GM18861 (cell line): Measurements from ENCODE around the gene PNMA8C.
"Not testable (repeated sequence)": the region's sequence is repeated elsewhere in the genome, so short reads cannot be mapped to it uniquely, and the experiment has no call there.

ENCODE experiments used
- ATAC-seq: cut with Tn5 transposase; IDR thresholded peaks from one replicate; pipeline ENCODE4 v1.9.1; 2021; ENCODE audit not compliant: unreplicated experiment

PNMA8C gene

DNA sequence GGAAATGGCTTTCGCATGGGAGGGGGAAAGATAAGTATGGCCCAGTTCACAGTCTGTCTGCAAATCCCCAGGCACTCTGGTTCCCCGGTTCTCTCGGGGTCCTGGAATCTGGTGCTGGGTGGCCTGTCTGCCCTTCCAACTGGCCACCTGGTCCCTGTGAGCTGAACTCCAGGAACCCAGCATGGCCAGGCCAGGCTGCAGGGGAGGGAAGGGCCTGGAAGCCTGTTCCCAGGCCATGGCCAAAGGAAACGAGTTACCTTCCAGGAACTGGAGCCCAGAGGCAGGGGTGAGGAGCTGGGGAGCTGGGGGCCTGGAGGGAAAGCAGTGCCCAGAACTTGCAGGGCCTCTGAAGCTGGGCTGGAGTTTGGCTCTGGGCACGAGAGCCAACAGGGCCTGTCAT, 19.1 kb upstream of the PNMA8C start:
- no peak for ATAC-seq

DNA sequence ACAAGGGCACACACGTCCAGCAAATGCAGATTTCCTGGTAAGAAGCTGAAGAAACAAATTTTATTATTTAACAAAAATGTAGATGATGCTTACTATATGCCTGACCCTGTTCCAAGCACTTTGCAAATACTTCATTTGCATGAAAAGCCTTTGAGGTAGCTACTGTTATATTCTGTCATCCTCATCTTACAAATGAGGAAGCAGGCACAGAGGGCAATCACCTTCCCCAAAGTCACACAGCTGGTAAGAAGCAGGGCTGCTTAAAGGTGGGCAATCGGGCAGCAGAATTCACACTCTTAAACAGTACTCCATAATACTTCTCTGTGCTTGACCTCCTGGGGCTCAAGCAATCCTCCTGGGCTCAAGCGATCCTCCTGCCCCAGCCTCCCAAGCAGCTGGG, 18.3 kb upstream of the PNMA8C start:
- ATAC-seq, result no peak

DNA sequence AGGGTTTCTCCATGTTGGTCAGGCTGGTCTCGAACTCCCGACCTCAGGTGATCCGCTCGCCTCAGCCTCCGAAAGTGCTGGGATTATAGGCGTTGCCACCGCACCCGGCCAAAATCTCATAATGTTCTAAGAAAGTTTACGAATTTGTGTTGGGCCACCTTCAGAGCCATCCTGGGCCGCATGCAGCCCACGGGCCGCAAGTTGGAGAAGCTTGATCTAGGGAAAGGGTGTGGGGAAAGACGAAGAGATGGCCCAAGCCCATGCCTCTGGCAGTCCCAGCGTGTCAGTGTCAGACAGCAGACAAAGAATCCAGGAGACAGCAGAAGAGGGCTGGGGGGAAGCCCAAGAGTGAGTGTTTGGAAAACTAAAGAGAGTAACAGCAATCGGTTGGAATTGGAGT, 17.3 kb upstream of the PNMA8C start:
- ATAC-seq, result no peak

DNA sequence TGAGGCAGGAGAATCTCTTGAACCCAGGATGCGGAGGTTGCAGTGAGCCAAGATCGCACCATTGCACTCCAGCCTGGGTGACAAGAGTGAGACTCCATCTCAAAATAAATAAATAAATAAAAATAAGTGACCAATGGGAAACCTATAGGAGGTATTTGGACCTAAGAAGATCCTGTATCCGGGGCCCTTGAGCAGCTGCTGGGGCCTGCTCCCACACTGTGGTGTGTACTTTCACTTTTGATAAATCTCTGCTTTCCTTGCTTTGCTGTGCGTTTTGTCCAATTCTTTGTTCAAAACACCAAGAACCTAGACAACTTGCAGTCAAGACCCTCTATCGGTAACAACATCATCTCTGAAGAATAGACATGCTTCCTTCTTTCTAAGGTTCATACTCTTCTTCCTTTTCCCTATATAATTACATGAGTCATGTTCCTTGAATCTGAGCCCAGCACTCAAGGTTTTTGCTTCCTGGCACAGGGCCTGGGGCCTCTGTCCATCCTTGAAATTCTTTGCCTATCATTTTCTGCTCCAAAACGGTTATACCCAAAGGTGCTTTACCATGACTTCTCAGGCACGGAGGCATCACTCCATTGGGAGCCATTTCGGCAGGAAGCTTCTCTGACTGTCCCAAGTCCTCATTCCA, 14.2 kb upstream of the PNMA8C start:
- ATAC-seq, result no peak

DNA sequence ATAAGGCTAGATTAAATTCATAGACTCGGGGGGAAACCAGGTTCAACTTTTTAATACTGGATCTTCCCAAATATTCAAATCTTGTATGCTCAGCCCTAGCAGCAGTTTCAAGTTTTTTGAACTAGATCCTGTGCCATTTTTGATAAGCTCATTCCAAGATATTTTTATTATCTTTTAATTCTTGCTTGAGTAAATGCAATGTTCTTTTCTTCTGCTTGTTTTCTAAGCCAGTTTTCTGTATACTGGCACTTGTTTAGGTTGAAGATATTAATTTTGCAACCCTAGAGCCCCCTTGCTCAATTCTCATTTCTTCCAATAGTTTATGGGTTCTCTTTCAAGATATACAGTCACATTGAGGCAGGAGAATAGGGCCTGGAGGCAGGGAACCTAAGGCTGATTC, 13.1 kb upstream of the PNMA8C start:
- ATAC-seq, result no peak

DNA sequence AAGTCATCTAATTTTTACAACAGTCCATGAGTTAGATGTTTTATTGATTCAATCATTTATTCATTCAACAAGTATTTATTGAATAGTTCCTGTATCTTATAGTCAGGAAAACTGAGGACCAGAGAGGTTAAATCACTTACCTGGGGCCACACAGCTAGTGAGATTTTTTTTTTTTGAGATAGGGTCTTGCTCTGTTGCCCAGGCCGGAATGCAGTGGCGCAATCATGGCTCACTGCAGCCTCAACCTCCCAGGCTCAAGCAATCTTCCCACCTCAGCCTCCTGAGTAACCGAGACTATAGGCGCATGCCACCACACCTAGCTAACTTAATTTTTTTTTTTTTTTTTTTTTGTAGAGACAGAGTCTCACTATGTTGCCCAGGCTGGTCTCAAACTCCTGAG, 7.0 kb upstream of the PNMA8C start:
- not testable (repeated sequence) for ATAC-seq

DNA sequence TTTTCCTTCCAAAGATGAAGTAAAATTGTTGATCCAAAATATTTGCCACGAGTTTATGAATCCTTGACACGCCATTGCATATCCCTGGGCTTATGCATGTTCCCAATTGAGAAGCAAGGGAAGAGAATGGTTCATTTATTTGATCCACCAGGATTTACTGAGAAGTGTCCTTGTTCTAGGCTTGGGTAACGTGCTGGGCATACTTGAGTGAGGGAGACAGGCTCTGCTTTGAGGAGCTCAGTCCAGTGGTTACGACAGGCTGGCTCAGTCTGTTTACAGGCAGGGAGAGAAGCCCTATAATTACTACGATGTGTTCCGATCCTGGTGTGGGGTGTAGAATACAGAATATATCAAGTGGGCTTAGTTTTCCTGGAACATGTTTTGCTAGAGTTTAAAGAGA, 6.3 kb upstream of the PNMA8C start:
- ATAC-seq, result no peak

DNA sequence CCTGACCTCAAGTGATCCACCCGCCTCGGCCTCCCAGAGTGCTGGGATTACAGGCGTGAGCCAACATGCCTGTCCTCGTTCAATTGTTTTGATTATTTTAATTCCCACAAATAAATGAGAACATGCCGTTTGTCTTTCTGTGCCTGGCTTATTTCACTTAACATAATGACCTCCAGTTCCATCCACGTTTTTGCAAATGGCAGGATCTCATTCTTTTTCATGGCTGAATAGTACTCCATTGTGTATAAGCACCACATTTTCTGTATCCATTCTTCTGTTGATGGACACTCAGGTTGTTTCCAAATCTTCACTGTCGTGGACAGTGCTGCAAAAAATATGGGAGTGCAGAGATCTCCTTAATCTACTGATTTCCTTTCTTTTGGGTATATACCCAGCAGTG, 4.7 kb upstream of the PNMA8C start:
- not testable (repeated sequence) for ATAC-seq

DNA sequence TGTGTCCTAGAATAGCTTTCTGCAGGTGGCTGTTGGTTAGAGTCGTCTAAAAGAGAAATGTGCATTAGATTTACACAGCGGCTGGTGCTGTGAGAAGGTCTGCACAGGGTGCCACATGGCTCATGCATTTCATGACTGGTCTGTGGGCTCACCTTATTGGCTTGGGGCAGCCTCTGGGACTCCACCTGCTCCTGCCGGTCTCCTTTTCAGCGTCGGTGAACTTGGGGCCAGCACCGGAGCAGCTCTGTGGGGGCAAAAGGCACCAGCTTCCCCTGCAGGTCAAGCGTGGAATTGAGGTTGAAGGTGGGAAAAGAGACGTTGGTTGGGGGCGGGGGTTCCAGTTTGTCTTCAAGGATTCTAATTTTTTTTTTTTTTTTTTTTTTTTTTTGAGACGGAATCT, 3.1 kb upstream of the PNMA8C start:
- no peak for ATAC-seq

DNA sequence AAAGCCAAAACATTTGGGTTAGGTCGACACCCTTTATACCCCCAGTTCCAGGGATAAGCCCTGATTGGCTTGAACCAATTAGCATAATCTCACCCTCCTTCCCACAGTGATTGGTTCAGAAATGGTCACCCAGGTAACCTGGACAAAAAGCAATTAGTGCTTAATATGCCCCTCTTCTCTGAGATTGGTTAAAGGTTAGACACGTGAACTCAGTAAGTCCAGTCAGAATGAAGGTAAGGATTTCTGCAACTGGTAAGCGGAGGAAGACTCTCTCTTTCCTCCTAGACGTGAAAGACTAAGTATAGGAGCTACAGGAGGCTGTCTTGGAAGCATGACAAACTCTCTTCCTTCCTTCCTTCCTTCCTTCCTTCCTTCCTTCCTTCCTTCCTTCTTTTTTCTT, 1.3 kb upstream of the PNMA8C start:
- no peak for ATAC-seq

DNA sequence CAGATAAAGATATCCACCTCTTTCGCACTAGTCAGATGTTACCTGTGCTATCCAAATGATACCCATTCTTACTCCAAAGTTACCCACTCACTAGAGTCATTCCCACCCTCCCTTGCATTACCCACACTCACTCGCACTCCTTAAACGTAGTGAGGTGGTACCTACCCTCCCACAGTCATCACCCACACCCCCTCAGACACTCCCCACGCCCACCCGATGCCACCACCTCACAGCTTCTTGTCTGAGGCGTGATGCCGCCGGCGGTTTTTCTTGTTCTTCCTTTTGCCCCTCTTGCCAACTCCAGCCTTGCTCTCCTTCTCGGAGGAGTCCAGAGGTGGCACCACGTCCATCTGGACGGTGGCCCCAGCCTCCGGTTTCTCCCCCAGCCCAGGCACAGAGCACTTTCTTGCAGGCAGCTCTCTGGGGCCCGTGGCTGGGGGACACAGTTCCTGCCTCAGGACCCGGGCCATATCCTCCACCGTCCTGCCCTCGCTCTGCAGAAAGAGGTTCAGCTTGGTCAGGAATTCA, 1.2 kb downstream of the PNMA8C start:
- no peak for ATAC-seq

DNA sequence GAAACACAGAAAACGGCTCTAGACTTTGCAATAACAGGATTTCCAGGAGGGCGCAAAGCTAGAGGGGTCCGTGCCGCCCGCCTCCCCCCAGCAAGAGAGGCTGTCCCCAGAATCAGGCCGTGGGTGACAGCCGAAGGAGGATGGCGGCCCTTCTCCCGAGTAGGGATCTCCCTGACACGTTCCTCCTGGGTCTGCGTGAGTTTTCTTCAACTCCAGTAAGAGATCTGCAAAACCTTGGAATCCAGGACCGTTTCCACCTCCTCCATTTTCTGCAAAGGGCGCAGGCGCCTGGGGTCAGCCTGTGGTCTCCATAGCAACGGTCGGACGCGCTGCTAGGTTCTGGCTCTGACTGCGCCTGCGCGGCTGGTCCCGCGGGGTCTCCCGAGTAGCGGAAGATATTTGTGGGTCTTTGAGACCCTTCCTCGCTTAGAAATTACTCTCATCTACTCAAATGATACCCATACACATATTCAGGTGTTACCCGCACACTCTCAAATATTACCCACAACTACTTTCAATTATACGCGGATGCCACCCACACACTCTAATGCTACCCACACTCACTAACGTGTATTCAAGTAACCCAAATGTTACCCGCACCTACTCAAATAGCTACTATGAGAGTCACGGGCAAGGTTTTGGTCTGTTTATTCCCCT, 2.1 kb downstream of the PNMA8C start:
- no peak for ATAC-seq

DNA sequence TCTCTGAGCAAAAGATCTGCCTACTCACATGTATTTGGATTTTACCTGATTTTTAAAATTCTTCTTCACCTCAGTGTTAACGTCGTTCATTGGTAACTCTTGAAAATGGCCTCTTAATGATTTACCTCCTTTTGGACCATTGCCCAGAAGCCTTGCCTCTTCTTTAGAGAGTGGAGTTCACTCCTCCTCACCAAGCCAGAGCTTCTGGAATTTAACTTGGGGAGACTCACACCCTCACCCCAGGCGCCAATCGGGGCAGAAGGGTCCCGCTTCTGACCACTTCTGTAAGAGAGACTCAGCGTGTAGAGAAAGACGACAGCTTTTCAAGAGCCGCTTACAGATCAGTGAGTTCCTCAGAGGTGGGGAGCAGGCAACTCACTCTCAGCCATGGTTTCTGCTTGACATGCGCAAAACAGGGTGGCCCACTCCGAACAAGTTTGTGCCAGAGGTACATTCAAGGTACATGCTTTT, 2.7 kb downstream of the PNMA8C start:
- ATAC-seq, result no peak

DNA sequence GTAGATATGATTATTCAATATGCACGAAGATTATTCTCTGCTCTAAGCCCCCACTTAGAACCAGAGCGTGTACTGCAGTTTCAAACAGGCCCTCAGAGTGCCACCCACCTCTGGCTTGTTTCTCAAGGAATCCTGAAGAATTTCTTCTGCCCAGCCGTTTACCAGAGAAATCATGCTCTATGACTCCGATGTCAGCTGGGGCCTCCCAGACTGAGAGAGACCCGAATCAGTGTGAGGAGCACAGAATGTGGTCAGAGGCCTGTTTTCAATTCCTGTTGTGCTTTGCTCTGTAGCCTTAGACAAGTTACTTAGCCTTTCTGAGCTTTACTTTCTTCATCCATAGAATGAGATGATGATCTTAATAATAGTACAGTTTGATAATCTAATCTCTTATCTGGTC, 5.5 kb downstream of the PNMA8C start:
- no peak for ATAC-seq

DNA sequence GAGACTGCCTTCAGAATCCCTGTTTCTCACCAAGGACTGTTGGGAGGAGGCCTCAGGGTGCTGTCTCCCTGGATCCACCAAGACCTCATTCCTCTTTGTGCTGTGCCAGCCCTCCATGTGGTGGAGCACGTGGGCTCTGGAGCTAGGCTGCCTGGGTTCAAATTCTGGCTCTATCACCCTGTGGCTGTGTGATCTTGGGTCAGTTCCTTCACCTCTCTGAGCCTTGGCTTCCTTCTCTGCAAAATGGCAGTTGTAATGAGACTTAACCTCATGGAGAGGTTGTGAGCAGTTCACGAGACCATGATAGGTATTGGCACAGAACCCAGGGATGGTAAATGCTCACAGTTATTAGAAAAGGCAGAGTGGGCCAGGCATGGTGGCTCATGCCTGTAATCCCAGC, 6.4 kb downstream of the PNMA8C start:
- no peak for ATAC-seq

DNA sequence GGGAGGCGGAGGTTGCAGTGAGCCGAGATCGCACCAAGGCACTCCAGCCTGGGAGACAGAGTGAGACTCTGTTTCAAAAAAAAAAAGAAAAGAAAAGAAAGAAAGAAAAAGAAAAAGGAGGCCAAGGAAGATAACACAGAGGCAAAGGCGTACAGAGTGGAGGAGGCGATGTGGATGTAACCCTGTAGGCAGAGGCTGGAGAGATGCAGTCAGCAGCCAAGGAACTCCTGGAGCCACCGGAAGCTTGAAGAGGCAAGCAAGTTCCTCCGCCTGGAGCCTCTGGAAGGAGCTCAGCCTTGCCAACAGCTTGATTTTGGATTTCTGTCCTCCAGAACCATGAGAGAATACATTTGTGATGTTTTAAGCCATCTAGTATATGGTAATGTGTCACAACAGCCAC, 8.7 kb downstream of the PNMA8C start:
- no peak for ATAC-seq

DNA sequence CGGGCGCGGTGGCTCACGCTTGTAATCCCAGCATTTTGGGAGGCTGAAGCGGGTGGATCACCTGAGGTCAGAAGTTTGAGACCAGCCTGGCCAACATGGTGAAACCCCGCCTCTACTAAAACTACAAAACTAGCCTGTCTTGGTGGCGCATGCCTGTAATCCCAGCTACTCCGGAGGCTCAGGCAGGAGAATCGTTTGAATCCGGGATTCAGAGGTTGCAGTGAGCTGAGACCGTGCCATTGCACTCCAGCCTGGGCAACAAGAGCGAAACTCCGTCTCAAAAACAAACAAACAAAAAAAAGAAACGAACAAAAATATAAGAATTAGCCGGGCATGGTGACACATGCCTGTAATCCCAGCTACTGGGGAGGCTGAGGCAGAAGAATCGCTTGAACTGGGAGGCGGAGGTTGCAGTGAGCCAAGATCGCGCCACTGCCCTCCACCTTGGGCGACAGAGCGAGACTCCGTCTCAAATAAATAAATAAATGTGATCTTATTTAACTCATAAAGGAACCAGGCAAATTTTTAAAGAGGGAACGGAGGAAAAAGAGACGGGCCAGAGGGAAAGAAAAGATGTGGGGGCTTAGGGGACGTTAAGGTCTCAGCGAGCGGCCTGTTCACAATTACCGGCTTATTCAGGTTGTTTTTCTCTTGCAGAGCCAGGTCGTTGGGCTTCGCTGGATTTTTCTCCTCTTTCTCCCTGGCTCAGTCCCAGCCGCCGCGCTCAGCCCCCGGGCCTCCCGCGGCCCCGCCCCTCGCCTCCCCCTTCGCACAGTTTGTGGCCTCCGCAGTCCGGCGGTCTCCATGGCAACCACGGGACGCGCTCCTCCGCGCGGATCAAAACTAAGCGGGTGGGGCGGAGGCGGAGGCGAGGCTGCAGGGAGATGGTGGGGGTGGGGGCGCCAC, 12.7 kb downstream of the PNMA8C start:
- not testable (repeated sequence) for ATAC-seq

DNA sequence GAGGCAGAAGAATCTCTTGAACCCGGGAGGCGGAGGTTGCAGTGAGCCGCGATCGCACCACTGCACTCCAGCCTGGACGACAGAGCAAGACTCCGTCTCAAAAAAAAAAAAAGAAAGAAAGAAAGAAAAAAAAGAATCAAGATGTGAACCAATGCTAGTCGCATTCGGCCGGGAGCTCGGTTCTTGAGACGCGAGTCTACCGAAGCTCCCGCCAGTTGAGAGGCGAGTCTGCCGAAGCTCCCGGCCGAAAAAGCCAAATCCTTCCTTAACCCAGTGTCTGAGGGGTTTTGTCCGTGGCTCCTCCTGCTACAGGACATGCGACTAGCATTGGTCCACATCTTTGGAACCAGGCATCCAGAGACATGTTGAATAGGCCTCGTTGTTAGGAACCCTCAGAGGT, 13.8 kb downstream of the PNMA8C start:
- ATAC-seq, result not testable (repeated sequence)

DNA sequence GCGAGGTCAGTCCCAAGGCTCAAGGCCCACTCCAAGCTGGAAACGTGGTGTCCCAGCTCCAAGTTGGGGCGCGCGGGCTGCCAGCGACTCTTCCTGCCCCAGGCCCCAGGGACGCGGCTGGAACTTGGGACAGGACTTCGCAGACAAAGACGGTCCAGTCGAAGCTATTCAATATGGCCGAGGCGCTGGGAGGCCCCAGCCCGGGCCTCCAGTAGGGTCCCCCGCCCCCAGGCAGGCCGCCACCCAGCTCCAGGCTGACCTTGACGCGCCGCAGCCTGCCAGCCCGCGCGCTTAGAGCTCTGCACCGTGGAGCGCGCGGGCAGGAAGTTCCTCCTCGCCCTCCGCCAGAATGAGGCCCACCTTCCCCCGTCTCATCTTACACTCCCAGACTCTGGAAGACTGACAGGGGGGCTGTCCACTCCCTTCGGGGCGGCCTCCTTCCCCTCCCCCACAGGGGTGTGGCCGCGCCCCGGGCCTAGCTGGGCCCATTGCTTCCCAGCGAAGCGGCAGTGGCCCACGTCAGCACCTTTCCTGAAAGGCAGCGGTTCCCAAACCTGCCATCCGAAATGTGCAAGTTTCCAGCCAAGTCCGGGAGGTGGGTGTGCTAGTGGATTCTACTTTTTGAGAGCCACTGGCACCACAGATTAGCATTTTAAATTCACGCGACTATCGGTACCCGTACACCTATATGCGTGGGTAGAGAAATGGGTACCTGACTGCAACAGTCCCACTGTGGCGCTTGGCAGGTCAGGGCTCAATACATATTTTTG, 15.3 kb downstream of the PNMA8C start, which contains the start of gene CCDC8:
CCDC8 (minus strand) TSS at position 303 of the 770 bp plus-strand sequence. CDS start 754 bp downstream, outside the sequence.
- no peak for ATAC-seq

DNA sequence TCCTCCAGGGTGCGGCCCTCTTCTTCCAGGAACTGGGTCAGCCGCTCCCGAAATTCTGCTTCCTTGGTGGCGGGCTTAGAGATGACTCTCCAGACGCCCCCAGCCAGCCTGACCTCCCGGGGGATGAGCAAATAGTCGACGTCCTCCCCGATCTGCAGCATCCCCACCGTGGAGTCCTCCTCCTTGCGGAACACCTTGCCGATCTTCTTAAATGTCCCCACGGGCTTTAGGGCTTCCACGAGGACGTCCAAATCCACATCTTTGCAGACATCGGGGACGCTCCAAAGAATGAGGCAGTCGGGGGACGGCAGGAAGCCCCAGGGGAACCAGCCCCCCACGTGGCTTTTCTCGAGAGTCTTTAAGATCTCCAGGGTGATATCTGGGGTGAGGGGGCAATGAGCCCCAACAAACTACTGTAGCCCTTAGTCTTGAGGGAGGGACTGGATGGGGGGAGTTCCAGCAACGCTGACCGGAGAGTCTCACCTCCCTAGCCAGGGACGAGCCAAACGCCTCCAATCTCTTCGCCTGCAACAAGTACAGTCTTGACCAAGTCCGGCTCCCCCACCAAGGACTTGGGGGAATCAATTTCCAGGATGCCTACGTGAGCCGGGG, 16.0 kb downstream of the PNMA8C start:
- ATAC-seq, result no peak
